GM12872 (cell line): Measurements from ENCODE around the gene USF2.

Experiments used
- CTCF ChIP-seq: IDR thresholded peaks from 3 replicates; pipeline ENCODE4 v1.5.1; 2011; ENCODE audit warnings: low read depth, mild to moderate bottlenecking, low read length, moderate library complexity; ENCODE audit not compliant: insufficient read depth

Gene USF2

GRCh38 chr19:35224681-35225571 lies 43.8 kb upstream of the USF2 start:
- no peak for TF ChIP-seq CTCF

DNA sequence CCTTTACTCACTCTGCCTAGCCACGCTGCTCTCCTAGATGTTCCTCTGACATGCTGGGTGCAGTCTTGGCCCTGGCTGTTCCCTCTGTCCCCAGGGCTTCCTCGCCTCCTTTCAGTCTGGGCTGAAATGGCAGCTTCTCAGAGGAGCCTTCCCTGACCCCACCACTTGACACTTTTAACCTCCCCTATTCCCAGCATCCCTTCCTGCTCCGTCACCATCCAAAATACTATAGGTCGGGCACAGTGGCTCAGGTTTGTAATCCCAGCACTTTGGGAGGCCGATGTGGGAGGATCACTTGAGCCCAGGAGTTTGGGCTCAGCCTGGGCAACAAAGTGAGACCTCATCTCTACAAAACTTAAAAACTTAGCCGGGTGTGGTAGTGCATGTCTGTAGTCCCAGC lies 42.8 kb upstream of the USF2 start:
- no peak for TF ChIP-seq CTCF

DNA sequence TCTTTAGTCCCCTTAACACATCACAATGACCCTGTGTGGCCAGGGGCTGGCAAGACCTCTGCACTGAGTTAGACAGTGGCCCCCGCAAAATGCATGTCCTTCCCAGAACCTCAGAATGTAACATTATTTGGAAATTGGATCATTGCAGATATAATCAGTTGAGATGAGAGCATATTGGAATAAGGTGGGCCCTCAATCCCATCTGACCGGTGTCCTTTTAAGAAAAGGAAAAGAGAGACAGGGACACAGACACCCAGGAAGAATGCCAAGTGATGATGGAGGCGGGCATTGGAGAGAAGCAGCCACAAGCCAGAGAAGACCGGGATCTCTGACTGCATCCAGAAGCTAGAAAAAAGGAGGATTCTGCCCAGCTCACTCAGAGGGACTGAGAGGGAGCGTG lies 42.0 kb upstream of the USF2 start:
- no peak for TF ChIP-seq CTCF

DNA sequence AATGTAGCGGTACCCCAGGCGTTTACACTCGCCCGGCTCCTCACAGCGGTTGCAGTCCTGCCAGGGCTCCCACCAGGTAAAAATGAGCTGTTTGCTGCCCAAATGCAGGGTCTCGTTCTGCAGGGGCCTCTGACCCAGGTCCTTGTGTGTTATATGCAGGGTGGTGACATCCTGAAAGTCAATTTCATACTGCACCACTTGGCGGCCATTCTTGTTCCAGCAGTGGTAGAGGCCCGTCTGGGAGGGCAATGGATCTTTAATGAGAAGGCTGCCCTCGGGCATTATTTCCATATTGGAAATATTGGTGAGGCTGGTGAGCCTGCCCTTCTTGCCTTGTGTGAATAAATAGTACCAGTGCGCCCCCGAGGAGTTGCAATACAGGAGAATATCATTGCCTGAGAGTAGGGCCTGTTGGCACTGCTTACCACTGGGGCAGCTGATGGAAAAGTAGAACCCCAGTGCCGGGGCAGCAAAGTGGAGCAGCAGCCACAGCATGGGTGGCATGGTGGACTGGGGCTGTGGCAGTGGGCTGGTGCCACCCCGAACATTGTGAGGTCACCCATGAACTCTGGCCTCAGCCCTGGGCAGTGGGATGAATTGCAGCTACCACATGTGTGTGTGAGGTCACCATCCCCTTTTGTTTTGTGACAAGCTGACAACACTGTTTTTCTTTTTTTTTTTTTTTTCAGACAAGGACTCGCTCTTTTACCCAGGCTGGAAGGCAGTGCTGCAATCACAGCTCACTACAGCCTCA lies 40.4 kb upstream of the USF2 start, which contains the start of gene FAM187B:
FAM187B (minus strand) TSS at position 563 of the 754 bp plus-strand sequence; CDS start at position 504, 59 bp downstream.
- TF ChIP-seq CTCF: 0 out of 3 replicates have a peak, but pooled peaks have one; percentile 1

- TF ChIP-seq CTCF: no peak
These were observed 39.2 kb upstream of the USF2 start for GRCh38 chr19:35229601-35230000.

DNA sequence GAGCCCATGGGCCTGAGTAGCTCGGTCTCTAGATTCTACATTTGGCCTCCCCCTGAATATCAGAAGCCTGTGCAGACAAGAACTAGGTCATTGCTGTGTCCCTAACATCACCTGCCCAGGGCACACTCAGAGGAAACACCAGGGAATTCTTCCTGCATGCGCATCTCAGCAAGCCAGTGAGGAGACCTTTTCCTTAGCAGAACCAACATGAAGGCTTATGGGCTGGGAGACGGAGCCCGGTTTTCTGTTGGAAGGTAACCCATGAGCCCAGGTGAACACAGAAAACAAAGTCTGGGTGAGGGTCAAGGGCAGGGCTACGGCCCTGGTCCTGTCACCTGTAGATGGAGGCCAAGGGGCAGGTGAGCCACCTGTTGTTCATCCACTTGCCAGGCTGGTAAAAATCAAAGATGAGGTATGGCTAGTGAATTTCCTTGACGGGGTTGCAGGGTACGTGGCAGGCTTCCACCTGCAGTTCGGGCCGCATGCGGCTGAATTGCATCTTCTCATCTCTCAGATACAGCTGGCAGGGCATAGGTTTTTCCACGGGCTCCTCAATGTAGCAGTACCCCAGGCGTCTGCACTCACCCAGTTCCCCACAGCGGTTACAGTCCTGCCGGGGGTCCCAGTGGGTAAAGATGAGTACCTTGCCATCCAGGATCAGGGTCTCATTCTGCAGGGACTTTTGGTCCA lies 36.7 kb upstream of the USF2 start:
- TF ChIP-seq CTCF: no peak

- TF ChIP-seq CTCF: no peak
These were observed 35.9 kb upstream of the USF2 start for GRCh38 chr19:35232912-35233311.
